ENCODE data around the gene NCOA7.

The NCOA7 gene

DNA sequence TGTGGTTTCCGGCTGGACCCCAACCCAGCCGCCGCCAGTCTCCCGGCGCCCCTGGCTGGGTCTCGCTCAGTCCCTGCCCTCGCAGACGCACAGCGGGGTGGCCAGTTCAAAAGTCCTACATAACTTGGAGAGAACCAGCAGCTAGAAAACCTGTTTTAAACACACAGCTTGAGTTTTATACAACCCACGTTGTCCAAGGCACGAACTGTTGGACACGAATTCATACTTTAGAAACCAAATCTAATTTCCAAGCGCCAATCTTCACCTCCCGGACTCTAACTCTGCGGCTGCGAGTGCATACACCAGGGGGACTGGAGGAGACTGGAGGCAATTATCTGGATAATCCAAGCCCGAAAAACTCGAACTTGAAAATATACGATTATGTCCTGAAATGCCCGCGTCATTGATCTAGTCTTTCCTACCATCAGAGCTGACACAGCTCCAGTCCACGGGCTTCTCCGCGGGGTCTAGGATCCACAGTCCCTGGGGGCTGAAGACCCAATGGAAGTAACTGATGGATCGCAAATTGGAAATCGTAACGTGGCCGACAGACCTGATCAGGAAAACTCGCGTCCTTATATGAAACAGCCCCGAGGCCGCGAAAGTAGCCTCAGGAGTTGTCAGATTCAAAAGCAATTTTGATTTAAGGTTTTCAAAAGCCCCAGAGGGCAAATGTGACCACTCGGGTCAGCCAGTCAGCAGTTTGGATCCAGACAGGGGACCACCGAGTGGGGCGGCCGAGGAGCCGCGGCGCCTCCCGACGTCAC, 42.2 kb upstream of the NCOA7 start:
- H3K9ac ChIP-seq (ENCODE audit: low read length) = peak overlapping the region; percentile 58
- H3K9me3 ChIP-seq (ENCODE audit: low read length) = no peaks in the 10 kb centered on the region
- H3K4me3 ChIP-seq (ENCODE audit: low read depth in 1 of 2, low read length in 2 of 2) = peak overlapping the region; percentile 77 to 84
- no peaks in the 10 kb centered on the region for H3K36me3 ChIP-seq (ENCODE audit: insufficient read depth, low read length)
- peaks cover 13% of the 10 kb centered on the region for H3K4me1 ChIP-seq (ENCODE audit: insufficient read depth, low read length)
- H3K27me3 ChIP-seq (ENCODE audit: control insufficient read depth in 1 of 2, insufficient read depth in 2 of 2, low read length in 2 of 2) = peaks cover 24 to 34% of the 10 kb centered on the region in 2 donors
- peak overlapping the region; percentile 83 for H3K27ac ChIP-seq (ENCODE audit: low read depth, low read length)

DNA sequence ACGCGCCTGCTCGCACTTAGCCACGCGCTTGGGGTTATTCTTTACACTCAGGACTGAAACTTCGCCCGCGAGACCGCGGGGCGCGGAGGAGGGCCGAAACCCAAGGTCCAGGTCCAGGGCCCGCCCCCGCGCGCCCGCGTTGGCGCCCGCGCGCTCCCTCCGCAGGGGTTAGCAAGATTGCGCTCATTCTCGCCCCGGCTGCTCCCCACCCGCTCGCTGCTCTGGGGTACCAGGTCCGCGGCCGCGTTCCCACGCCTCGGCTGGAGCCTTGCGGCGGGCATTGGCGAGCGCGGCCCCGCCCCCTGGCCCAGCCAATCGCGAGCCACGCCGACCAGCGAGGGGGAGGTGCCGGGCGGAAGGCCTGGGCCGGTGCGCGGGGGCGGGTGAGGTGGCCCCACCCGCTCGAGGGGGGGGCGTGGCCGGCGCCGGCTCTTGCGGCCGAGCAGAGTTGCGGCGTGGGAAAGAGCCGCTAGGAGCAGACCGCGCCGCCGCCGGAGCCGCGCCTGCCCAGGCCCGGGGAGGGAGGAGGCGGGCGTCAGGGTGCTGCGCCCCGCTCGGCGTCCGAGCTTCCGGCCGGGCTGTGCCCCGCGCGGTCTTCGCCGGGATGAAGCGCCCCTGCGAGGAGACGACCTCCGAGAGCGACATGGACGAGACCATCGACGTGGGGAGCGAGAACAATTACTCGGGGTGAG, 41.4 kb upstream of the NCOA7 start, which contains the start of gene HEY2:
Gene HEY2 (plus strand): TSS at position 460 of the 692 bp plus-strand sequence. CDS start 145 bp downstream, at position 605.
- Histone ChIP-seq H3K4me3 (ENCODE audit: low read depth in 1 of 2, low read length in 2 of 2) (peak within 1 kb of the TSS; percentile 77 to 84), H3K9me3 (ENCODE audit: low read length) (no peaks in the 10 kb centered on the region), H3K4me1 (ENCODE audit: insufficient read depth, low read length) (peaks cover 13% of the 10 kb centered on the region), H3K9ac (ENCODE audit: low read length) (peak within 1 kb of the TSS; percentile 66), H3K27ac (ENCODE audit: low read depth, low read length) (peak within 1 kb of the TSS; percentile 83), H3K27me3 (ENCODE audit: control insufficient read depth in 1 of 2, insufficient read depth in 2 of 2, low read length in 2 of 2) (peaks cover 24 to 34% of the 10 kb centered on the region in 2 donors), H3K36me3 (ENCODE audit: insufficient read depth, low read length) (no peaks in the 10 kb centered on the region)

GRCh38 chr6:125749865-125750691, 40.7 kb upstream of the NCOA7 start:
- Histone ChIP-seq H3K27me3 (ENCODE audit: control insufficient read depth in 1 of 2, insufficient read depth in 2 of 2, low read length in 2 of 2) (peaks cover 24 to 34% of the 10 kb centered on the region in 2 donors), H3K4me1 (ENCODE audit: insufficient read depth, low read length) (peaks cover 13% of the 10 kb centered on the region), H3K27ac (ENCODE audit: low read depth, low read length) (peak overlapping the region; percentile 53), H3K36me3 (ENCODE audit: insufficient read depth, low read length) (no peaks in the 10 kb centered on the region), H3K4me3 (ENCODE audit: low read depth in 1 of 2, low read length in 2 of 2) (peak overlapping the region; percentile 77 to 84), H3K9ac (ENCODE audit: low read length) (peak overlapping the region; percentile 66), H3K9me3 (ENCODE audit: low read length) (no peaks in the 10 kb centered on the region)

- Histone ChIP-seq H3K4me3 (ENCODE audit: low read depth in 1 of 2, low read length in 2 of 2) (peak overlapping the region in 1 of 2 donors; percentile 77), H3K4me1 (ENCODE audit: insufficient read depth, low read length) (peaks cover 13% of the 10 kb centered on the region), H3K27me3 (ENCODE audit: control insufficient read depth in 1 of 2, insufficient read depth in 2 of 2, low read length in 2 of 2) (peaks cover 24 to 34% of the 10 kb centered on the region in 2 donors), H3K36me3 (ENCODE audit: insufficient read depth, low read length) (no peaks in the 10 kb centered on the region), H3K9ac (ENCODE audit: low read length) (no peak overlapping the region), H3K27ac (ENCODE audit: low read depth, low read length) (no peak overlapping the region), H3K9me3 (ENCODE audit: low read length) (no peaks in the 10 kb centered on the region)
These were observed 39.9 kb upstream of the NCOA7 start for GRCh38 chr6:125750692-125751333.

GRCh38 chr6:125751334-125751916, 39.3 kb upstream of the NCOA7 start:
- Histone ChIP-seq H3K9me3 (ENCODE audit: low read length) (no peaks in the 10 kb centered on the region), H3K9ac (ENCODE audit: low read length) (no peak overlapping the region), H3K4me1 (ENCODE audit: insufficient read depth, low read length) (peaks cover 13% of the 10 kb centered on the region), H3K4me3 (ENCODE audit: low read depth in 1 of 2, low read length in 2 of 2) (no peak overlapping the region), H3K36me3 (ENCODE audit: insufficient read depth, low read length) (no peaks in the 10 kb centered on the region), H3K27me3 (ENCODE audit: control insufficient read depth in 1 of 2, insufficient read depth in 2 of 2, low read length in 2 of 2) (peaks cover 24 to 34% of the 10 kb centered on the region in 2 donors), H3K27ac (ENCODE audit: low read depth, low read length) (no peak overlapping the region)

DNA sequence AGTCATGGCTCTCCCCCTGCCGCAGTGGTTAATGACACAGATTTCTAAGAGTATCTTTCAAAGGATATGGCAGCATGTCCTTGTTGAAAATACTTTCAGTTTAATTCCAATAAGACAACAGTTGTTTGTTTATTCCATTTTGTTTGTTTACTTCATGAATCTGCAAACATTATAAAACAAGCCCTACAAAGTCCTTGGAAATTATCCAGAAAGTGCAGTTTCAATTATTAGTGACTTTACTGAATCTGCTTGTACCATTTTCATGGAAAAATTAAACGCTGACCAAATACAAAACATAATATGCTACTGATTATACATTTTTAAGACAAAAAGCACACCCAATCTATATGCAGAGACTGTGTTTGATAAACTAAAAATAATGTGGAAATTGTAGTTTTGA, 38.0 kb upstream of the NCOA7 start:
- no peaks in the 10 kb centered on the region for H3K36me3 ChIP-seq (ENCODE audit: insufficient read depth, low read length)
- peaks cover 13% of the 10 kb centered on the region for H3K4me1 ChIP-seq (ENCODE audit: insufficient read depth, low read length)
- H3K27me3 ChIP-seq (ENCODE audit: control insufficient read depth in 1 of 2, insufficient read depth in 2 of 2, low read length in 2 of 2) = peaks cover 20 to 25% of the 10 kb centered on the region in 2 donors
- H3K9ac ChIP-seq (ENCODE audit: low read length) = no peak overlapping the region
- H3K4me3 ChIP-seq (ENCODE audit: low read depth in 1 of 2, low read length in 2 of 2) = no peak overlapping the region
- H3K9me3 ChIP-seq (ENCODE audit: low read length) = no peaks in the 10 kb centered on the region
- H3K27ac ChIP-seq (ENCODE audit: low read depth, low read length) = no peak overlapping the region

GRCh38 chr6:125753218-125753936, 37.4 kb upstream of the NCOA7 start:
- Histone ChIP-seq H3K27me3 (ENCODE audit: control insufficient read depth in 1 of 2, insufficient read depth in 2 of 2, low read length in 2 of 2) (peaks cover 18 to 24% of the 10 kb centered on the region in 2 donors), H3K9me3 (ENCODE audit: low read length) (no peaks in the 10 kb centered on the region), H3K27ac (ENCODE audit: low read depth, low read length) (no peak overlapping the region)

DNA sequence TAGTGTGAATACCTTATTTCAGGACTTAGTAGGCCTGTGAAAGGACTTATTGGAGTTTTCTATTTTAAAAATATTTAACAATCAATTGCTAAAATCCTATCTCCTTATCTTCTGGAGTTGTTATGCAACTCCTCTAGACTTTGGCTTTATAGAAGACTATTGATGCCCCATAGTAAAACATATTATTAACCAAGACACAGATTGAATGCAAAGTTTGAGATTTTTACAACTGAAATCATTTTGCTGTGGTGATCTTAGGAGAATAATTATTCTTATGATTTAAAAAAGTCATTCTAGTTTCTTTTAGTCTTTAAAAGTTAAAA, 36.9 kb upstream of the NCOA7 start:
- no peak overlapping the region for H3K4me3 ChIP-seq (ENCODE audit: low read depth in 1 of 2, low read length in 2 of 2)
- no peak overlapping the region for H3K9ac ChIP-seq (ENCODE audit: low read length)
- H3K4me1 ChIP-seq (ENCODE audit: insufficient read depth, low read length) = peaks cover 9% of the 10 kb centered on the region
- H3K27ac ChIP-seq (ENCODE audit: low read depth, low read length) = no peak overlapping the region
- peaks cover 18 to 19% of the 10 kb centered on the region in 2 donors for H3K27me3 ChIP-seq (ENCODE audit: control insufficient read depth in 1 of 2, insufficient read depth in 2 of 2, low read length in 2 of 2)
- H3K36me3 ChIP-seq (ENCODE audit: insufficient read depth, low read length) = no peaks in the 10 kb centered on the region
- no peaks in the 10 kb centered on the region for H3K9me3 ChIP-seq (ENCODE audit: low read length)

More at GRCh38 chr6:125753218-125753936, 37.4 kb upstream of the NCOA7 start:
- Histone ChIP-seq H3K36me3 (ENCODE audit: insufficient read depth, low read length) (no peaks in the 10 kb centered on the region), H3K4me3 (ENCODE audit: low read depth in 1 of 2, low read length in 2 of 2) (no peak overlapping the region), H3K4me1 (ENCODE audit: insufficient read depth, low read length) (peaks cover 13% of the 10 kb centered on the region), H3K9ac (ENCODE audit: low read length) (no peak overlapping the region)

DNA sequence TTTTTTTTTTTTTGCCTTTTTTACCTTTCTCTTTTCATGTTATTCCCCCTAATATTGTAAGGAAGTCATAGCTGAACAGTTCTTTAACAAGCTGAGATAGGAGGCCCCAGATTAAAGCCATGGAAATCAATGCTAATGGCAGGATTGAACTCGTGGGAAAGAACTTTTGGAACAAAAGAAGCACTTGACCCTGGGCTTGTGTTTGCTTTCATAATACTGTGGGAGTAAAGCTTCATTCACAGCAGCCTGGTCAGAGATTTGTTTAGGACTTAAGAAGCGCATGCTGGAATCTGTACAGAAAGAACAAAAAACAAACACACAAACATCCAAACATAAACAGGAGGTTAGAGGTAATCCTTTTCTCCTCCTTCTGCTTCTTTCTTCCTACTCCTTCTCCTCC, 36.2 kb upstream of the NCOA7 start:
- Histone ChIP-seq H3K4me1 (ENCODE audit: insufficient read depth, low read length) (peaks cover 9% of the 10 kb centered on the region), H3K9me3 (ENCODE audit: low read length) (no peaks in the 10 kb centered on the region), H3K4me3 (ENCODE audit: low read depth in 1 of 2, low read length in 2 of 2) (no peak overlapping the region), H3K27me3 (ENCODE audit: control insufficient read depth in 1 of 2, insufficient read depth in 2 of 2, low read length in 2 of 2) (peaks cover 18 to 19% of the 10 kb centered on the region in 2 donors), H3K36me3 (ENCODE audit: insufficient read depth, low read length) (no peaks in the 10 kb centered on the region), H3K9ac (ENCODE audit: low read length) (no peak overlapping the region), H3K27ac (ENCODE audit: low read depth, low read length) (no peak overlapping the region)

DNA sequence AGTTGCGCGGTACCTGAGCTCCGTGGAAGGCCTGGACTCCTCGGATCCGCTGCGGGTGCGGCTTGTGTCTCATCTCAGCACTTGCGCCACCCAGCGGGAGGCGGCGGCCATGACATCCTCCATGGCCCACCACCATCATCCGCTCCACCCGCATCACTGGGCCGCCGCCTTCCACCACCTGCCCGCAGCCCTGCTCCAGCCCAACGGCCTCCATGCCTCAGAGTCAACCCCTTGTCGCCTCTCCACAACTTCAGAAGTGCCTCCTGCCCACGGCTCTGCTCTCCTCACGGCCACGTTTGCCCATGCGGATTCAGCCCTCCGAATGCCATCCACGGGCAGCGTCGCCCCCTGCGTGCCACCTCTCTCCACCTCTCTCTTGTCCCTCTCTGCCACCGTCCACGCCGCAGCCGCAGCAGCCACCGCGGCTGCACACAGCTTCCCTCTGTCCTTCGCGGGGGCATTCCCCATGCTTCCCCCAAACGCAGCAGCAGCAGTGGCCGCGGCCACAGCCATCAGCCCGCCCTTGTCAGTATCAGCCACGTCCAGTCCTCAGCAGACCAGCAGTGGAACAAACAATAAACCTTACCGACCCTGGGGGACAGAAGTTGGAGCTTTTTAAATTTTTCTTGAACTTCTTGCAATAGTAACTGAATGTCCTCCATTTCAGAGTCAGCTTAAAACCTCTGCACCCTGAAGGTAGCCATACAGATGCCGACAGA, 31.4 kb upstream of the NCOA7 start:
- no peak overlapping the region for H3K4me3 ChIP-seq (ENCODE audit: low read depth in 1 of 2, low read length in 2 of 2)
- no peaks in the 10 kb centered on the region for H3K4me1 ChIP-seq (ENCODE audit: insufficient read depth, low read length)
- H3K9ac ChIP-seq (ENCODE audit: low read length) = no peak overlapping the region
- H3K9me3 ChIP-seq (ENCODE audit: low read length) = no peaks in the 10 kb centered on the region
- no peaks in the 10 kb centered on the region for H3K27me3 ChIP-seq (ENCODE audit: control insufficient read depth in 1 of 2, insufficient read depth in 2 of 2, low read length in 2 of 2)
- no peaks in the 10 kb centered on the region for H3K36me3 ChIP-seq (ENCODE audit: insufficient read depth, low read length)
- no peak overlapping the region for H3K27ac ChIP-seq (ENCODE audit: low read depth, low read length)
